Endothelial cell of umbilical vein (primary cell): ENCODE data around the gene TBP. TPM values are rescaled to one million over a fixed set of nuclear protein-coding genes. Genes with fewer than 3 reads are reported as not detected.
A peak's percentile ranks its signal among the peaks of the same experiment; 100 is the strongest.

Experiments used
- BruUV-seq: library from RNA; stranded (reverse); fragments of 400-500 nt; replicated peaks from 2 replicates; lab custom pipeline; 2021; lab: Mats Ljungman, UMichigan
- CTCF ChIA-PET: fragments of 300-600, 350-600 bp; sonication (Branson Sonifier 250); formaldehyde crosslinking; loops from one replicate; lab custom pipeline; 2021; ENCODE audit warnings: antibody characterized with exemption, inconsistent platforms; lab: Charles Lee
- POLR2A ChIA-PET: fragments of 300-600, 350-600 bp; sonication (Branson Sonifier 250); formaldehyde crosslinking; loops from one replicate; lab custom pipeline; 2021; ENCODE audit warnings: antibody characterized with exemption, inconsistent platforms; lab: Charles Lee
- DNase-seq: peaks from one replicate; pipeline ENCODE4 v3.0.0-alpha.2; 2011; ENCODE audit warnings: low read depth, low spot score
- FAIRE-seq: peaks from 2 replicates; lab custom pipeline; 2011; peaks lifted over from hg19 to GRCh38; lab: Jason Lieb, UNC
- H2AFZ ChIP-seq: 2 replicates; pipeline ENCODE4 v1.6.0; 2012; ENCODE audit warnings: low read depth, low read length, control low read depth, inconsistent platforms
- H3K27ac ChIP-seq: 2 replicates; pipeline ENCODE4 v1.5.1; 2011; ENCODE audit warnings: low read depth, mild to moderate bottlenecking, control low read depth, low read length, moderate library complexity; ENCODE audit not compliant: insufficient read depth
- H3K27me3 ChIP-seq, 2 experiments: 2 replicates each; pipeline versions ENCODE4 v1.6.0 to v1.6.1; 2011; ENCODE audit warnings: low read length in 2 of 2, mixed read lengths in 1 of 2; ENCODE audit not compliant: control insufficient read depth in 2 of 2, insufficient read depth in 2 of 2
- H3K36me3 ChIP-seq, 2 experiments: 2 replicates in 1 of 2; 3 replicates in 1 of 2; pipeline ENCODE4 v1.5.1; 2011; ENCODE audit warnings: low read length in 2 of 2, mild to moderate bottlenecking in 1 of 2, moderate library complexity in 1 of 2; ENCODE audit not compliant: control insufficient read depth in 2 of 2, insufficient read depth in 2 of 2; ENCODE audit errors: extremely low read depth in 1 of 2
- H3K4me1 ChIP-seq: 3 replicates; pipeline ENCODE4 v1.5.1; 2011; ENCODE audit warnings: mild to moderate bottlenecking, low read length; ENCODE audit not compliant: control insufficient read depth, insufficient read depth; ENCODE audit errors: extremely low read depth
- H3K4me2 ChIP-seq: 2 replicates; pipeline ENCODE4 v1.6.1; 2011; ENCODE audit warnings: low read length, control low read depth, mixed read lengths; ENCODE audit not compliant: insufficient read depth
- H3K4me3 ChIP-seq, 3 experiments: fragments of 200-600 bp in 1 of 3; sonication (generic), shearing (Covaris generic) in 1 of 3; replicated peaks in 1 of 3; 2 replicates each; pipeline ENCODE4 v1.5.1; 2011 to 2016; ENCODE audit warnings: control low read depth in 3 of 3, low read length in 3 of 3, mild to moderate bottlenecking in 2 of 3, inconsistent platforms in 1 of 3, low read depth in 1 of 3, moderate library complexity in 1 of 3; ENCODE audit not compliant: insufficient read depth in 1 of 3
- H3K79me2 ChIP-seq: 2 replicates; pipeline ENCODE4 v1.6.0; 2012; ENCODE audit warnings: low read length, inconsistent platforms; ENCODE audit not compliant: control insufficient read depth, insufficient read depth
- H3K9ac ChIP-seq: replicated peaks from 2 replicates; pipeline ENCODE3; 2011; ENCODE audit warnings: low read length, control low read depth; ENCODE audit not compliant: insufficient read depth; ENCODE audit errors: extremely low read depth
- H3K9me1 ChIP-seq: replicated peaks from 3 replicates; pipeline ENCODE4 v1.6.0; 2011; ENCODE audit warnings: mild to moderate bottlenecking, low read length; ENCODE audit not compliant: control insufficient read depth, insufficient read depth; ENCODE audit errors: extremely low read depth
- H3K9me3 ChIP-seq: replicated peaks from 2 replicates; pipeline ENCODE4 v1.5.1; 2012; ENCODE audit warnings: low read length, inconsistent platforms; ENCODE audit not compliant: control insufficient read depth, insufficient read depth
- H4K20me1 ChIP-seq: replicated peaks from 2 replicates; pipeline ENCODE3; 2011; ENCODE audit warnings: mild to moderate bottlenecking, low read length; ENCODE audit not compliant: control insufficient read depth, insufficient read depth; ENCODE audit errors: extremely low read depth
- EZH2 ChIP-seq: IDR thresholded peaks from 2 replicates; pipeline ENCODE4 v1.6.1; 2012; ENCODE audit warnings: borderline replicate concordance, low read depth, mild to moderate bottlenecking, moderate library complexity, low read length, inconsistent platforms; ENCODE audit not compliant: severe bottlenecking
- FOS ChIP-seq: IDR thresholded peaks from 2 replicates; pipeline ENCODE4 v1.6.1; 2011; ENCODE audit warnings: mild to moderate bottlenecking, low read length, moderate library complexity, borderline replicate concordance; ENCODE audit not compliant: insufficient read depth
- GATA2 ChIP-seq: IDR thresholded peaks from 2 replicates; pipeline ENCODE4 v1.7.0; 2011; ENCODE audit warnings: low read depth, mild to moderate bottlenecking, moderate library complexity, mixed read lengths, low read length; ENCODE audit not compliant: insufficient read length, insufficient read depth
- JUN ChIP-seq: IDR thresholded peaks from 2 replicates; pipeline ENCODE4 v1.6.1; 2011; ENCODE audit warnings: borderline replicate concordance, low read depth; ENCODE audit not compliant: insufficient read length, insufficient read depth
- MYC ChIP-seq: IDR thresholded peaks from one replicate; pipeline ENCODE4 v1.6.1; 2011; ENCODE audit warnings: mild to moderate bottlenecking, low read depth, low read length
- POLR2A ChIP-seq: IDR thresholded peaks from 2 replicates; pipeline ENCODE4 v1.6.1; 2012; ENCODE audit warnings: low read depth, mild to moderate bottlenecking, control low read depth, low read length
- POLR2AphosphoS5 ChIP-seq: IDR thresholded peaks from 2 replicates; pipeline ENCODE4 v1.6.1; 2012; ENCODE audit warnings: low read depth, mild to moderate bottlenecking, control low read depth, low read length, moderate library complexity; ENCODE audit not compliant: insufficient read depth
- dilution Hi-C: fragments of 300-500 bp; cut with MboI; formaldehyde crosslinking; loops from one replicate; pipeline ENCODE4 v1.15.0; 2019; ENCODE audit warnings: low sequenced_read_pairs; ENCODE audit not compliant: extremely low pct_ligation_motif_present
- intact Hi-C: fragments of 100-400 bp; cut with micrococcal nuclease; formaldehyde crosslinking; loops from one replicate; pipeline ENCODE4 v1.10.0; 2022
- polyA plus RNA-seq, 4 experiments: library from polyadenylated mRNA; depleted of rRNA in 3 of 4; stranded (reverse) in 3 of 4; unstranded in 1 of 4; fragments of >200 nt; gene quantifications; 2 replicates each; pipeline versions ENCODE4 v1.2.1 to v1.2.3, GENCODE V29; 2011 to 2012; ENCODE audit warnings: missing spikeins in 1 of 4
- total RNA-seq: library from RNA; stranded (reverse); gene quantifications from 2 replicates; pipeline ENCODE4 v1.2.3, GENCODE V29; 2021
- TF ChIP-seq, protein P1 (sequence below), 2 donors: IDR thresholded peaks; 1 replicate in 1 of 2; 2 replicates in 1 of 2; pipeline ENCODE4 v1.5.1; 2011; ENCODE audit warnings: low read length in 2 of 2, mild to moderate bottlenecking in 2 of 2, moderate library complexity in 2 of 2, control low read depth in 1 of 2, inconsistent platforms in 1 of 2, low read depth in 1 of 2; ENCODE audit not compliant: insufficient read depth in 1 of 2; ENCODE audit errors: extremely low read depth in 1 of 2
- TF ChIP-seq, protein P2 (sequence below): IDR thresholded peaks from 2 replicates; pipeline ENCODE4 v1.6.1; 2011; ENCODE audit not compliant: insufficient read depth, insufficient read length

Gene TBP
- total and polyA plus RNA-seq, 2 donors (not counting 3 experiments of a cell fraction or from before 2014, with no cell fraction given): 17.5 to 17.7 TPM

DNA sequence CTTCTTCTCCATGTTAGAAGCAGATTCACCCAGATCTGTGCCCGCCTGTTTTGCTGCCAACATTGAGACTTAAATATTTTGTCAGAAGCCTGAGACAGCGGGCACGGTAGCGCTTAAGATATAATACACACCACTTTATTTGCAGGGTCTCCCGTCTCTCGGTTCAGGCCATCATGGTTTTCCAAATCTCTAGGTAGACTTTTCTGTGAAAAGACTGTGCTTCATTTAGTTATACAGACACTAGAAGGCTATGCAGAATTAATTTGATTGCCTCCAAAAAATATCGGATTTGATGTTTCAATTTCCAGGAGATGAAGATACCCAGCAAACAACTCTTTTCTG, 598 bp downstream of the TBP start:
- TF ChIP-seq FOS (no peak), POLR2A (no peak), EZH2 (no peak), JUN (no peak), POLR2AphosphoS5 (no peak), MYC (no peak), GATA2 (no peak)
- TF ChIP-seq, protein P1, sequence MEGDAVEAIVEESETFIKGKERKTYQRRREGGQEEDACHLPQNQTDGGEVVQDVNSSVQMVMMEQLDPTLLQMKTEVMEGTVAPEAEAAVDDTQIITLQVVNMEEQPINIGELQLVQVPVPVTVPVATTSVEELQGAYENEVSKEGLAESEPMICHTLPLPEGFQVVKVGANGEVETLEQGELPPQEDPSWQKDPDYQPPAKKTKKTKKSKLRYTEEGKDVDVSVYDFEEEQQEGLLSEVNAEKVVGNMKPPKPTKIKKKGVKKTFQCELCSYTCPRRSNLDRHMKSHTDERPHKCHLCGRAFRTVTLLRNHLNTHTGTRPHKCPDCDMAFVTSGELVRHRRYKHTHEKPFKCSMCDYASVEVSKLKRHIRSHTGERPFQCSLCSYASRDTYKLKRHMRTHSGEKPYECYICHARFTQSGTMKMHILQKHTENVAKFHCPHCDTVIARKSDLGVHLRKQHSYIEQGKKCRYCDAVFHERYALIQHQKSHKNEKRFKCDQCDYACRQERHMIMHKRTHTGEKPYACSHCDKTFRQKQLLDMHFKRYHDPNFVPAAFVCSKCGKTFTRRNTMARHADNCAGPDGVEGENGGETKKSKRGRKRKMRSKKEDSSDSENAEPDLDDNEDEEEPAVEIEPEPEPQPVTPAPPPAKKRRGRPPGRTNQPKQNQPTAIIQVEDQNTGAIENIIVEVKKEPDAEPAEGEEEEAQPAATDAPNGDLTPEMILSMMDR (IDR thresholded peaks at IDR 0.05; ENCODE audit: extremely low read depth in 1 of 2, insufficient read depth in 1 of 2, low read depth in 1 of 2, low read length in 2 of 2): no peak
- TF ChIP-seq, protein P2, sequence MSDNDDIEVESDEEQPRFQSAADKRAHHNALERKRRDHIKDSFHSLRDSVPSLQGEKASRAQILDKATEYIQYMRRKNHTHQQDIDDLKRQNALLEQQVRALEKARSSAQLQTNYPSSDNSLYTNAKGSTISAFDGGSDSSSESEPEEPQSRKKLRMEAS: no peak
- FAIRE-seq (no peak), DNase-seq (no peak)
- BruUV-seq: no TSS peak
- Histone ChIP-seq H3K9me1 (no peaks in the 10 kb centered on the region), H3K9me3 (no peaks in the 10 kb centered on the region), H3K4me1 (peaks cover 22% of the 10 kb centered on the region), H4K20me1 (peaks cover 2% of the 10 kb centered on the region), H3K79me2 (peaks cover 60% of the 10 kb centered on the region), H3K36me3 (peaks cover 0 to 3% of the 10 kb centered on the region in 2 experiments), H2AFZ (peak overlapping the region; percentile 91), H3K27ac (peak overlapping the region; percentile 84), H3K4me3 (peak overlapping the region; percentile 76 to 89 (median 81)), H3K4me2 (peak overlapping the region; percentile 92), H3K9ac (peak overlapping the region; percentile 89), H3K27me3 (no peaks in the 10 kb centered on the region)
- CTCF ChIA-PET: no interaction called here
- intact Hi-C loops (loop anchor here (1.0 to 2.0 kb wide), 4 partner anchors 30 to 852 kb away; partner anchors contain the start of genes C6orf120, DYNLT2, ERMARD and PDCD2), dilution Hi-C loops (no loop called here)
- POLR2A ChIA-PET: no interaction called here
